SK-N-MC (cell line): ENCODE measurements around the gene ADIG.

Source experiments
- EZH2 ChIP-seq: fragments of 200-600 bp; sonication (generic); IDR thresholded peaks from one replicate; pipeline ENCODE4 v1.6.1; 2017; ENCODE audit warnings: antibody characterized with exemption
- FOXP2 ChIP-seq: optimal IDR thresholded peaks from 2 replicates; pipeline ENCODE3; 2011; ENCODE audit warnings: mild to moderate bottlenecking, moderate library complexity; ENCODE audit not compliant: insufficient read depth; ENCODE audit errors: extremely low read length, control extremely low read depth
- POLR2AphosphoS5 ChIP-seq: IDR thresholded peaks from 2 replicates; pipeline ENCODE4 v1.6.1; 2012; ENCODE audit warnings: mild to moderate bottlenecking, low read depth, low read length, borderline replicate concordance

DNA sequence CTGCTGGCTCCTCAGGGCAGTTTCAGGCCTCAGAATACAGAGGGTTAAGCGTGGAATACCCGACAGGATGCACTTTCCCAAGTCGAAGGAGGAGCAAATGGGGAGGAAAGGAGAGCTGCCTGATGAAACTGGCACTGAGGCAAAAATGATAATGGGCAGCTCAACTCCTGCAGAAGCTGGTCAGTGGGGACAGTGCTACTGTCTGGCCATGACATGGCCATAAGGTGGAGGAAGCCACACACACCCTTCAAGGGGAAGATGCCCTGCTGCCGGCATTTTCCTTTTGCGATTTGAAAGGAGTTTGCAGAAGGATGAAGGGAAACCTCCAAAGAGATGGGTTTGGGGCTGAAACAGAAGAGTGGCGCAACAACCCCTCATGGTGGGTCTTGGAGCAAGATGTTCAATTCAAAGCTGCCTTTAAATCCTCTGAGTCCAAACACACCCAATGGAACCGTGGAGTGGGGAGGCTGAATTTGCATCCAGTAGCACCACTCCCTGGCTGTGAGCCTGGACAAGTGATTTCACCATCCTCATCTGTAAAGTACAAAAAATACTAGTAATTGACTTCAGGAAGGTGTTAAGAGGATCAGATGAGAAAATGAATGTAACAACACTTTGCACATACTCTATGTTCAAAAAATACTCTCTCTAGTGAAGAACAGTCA lies 3.2 kb downstream of the ADIG start:
- TF ChIP-seq EZH2 (no peak), POLR2AphosphoS5 (no peak), FOXP2 (no peak)
